ENCODE results near the gene STK32B.

GRCh38 chr4:5517372-5517771 is 466.1 kb downstream of the STK32B start:
- TF ChIP-seq POLR2A (IDR thresholded peaks at IDR 0.05) = no peak
- TF ChIP-seq CTCF (IDR thresholded peaks at IDR 0.05) = no peak
- no peak for TF ChIP-seq EP300 (IDR thresholded peaks at IDR 0.05)
- TF ChIP-seq POLR2AphosphoS5 (IDR thresholded peaks at IDR 0.05) = no peak

Measured in stomach (tissue), 4 donors.